Activated naive CD4-positive, alpha-beta T cell treated with anti-CD3 and anti-CD28 coated beads for 36 hours (primary cell): ENCODE measurements around the gene DRAP1. TPM values are rescaled to one million over a fixed set of nuclear protein-coding genes. Genes with fewer than 3 reads are reported as not detected.
"Not testable (repeated sequence)": the region's sequence is repeated elsewhere in the genome, so short reads cannot be mapped to it uniquely, and the experiment has no call there.

Experiments used
- CTCF ChIA-PET: fragments of 350-600 bp; sonication (Branson Sonifier 250); formaldehyde crosslinking; loops from one replicate; lab custom pipeline; 2021; ENCODE audit warnings: antibody characterized with exemption; lab: Charles Lee
- DNase-seq: peaks from one replicate; pipeline ENCODE4 v3.0.0-alpha.2; 2020
- H3K27ac Mint-ChIP-seq: one replicate; pipeline ENCODE4 v1.8.0; 2021; ENCODE audit warnings: mild to moderate bottlenecking, mixed read lengths
- H3K27me3 Mint-ChIP-seq: one replicate; pipeline ENCODE4 v1.8.0; 2021; ENCODE audit warnings: low read depth, mixed read lengths
- H3K36me3 Mint-ChIP-seq: one replicate; pipeline ENCODE4 v1.8.0; 2021; ENCODE audit warnings: low read depth, mixed read lengths
- H3K4me1 Mint-ChIP-seq: one replicate; pipeline ENCODE4 v1.8.0; 2021; ENCODE audit warnings: low read depth, mixed read lengths
- H3K4me3 Mint-ChIP-seq: one replicate; pipeline ENCODE4 v1.8.0; 2021; ENCODE audit warnings: mild to moderate bottlenecking, moderate library complexity, mixed read lengths
- H3K9me3 Mint-ChIP-seq: one replicate; pipeline ENCODE4 v1.8.0; 2021; ENCODE audit warnings: mixed read lengths
- intact Hi-C: fragments of 100-400 bp; cut with micrococcal nuclease; formaldehyde crosslinking; loops from one replicate; pipeline ENCODE4 v1.15.1; 2023
- total RNA-seq, 2 experiments: library from RNA; stranded (reverse); gene quantifications; one replicate each; pipeline ENCODE4 v1.2.3, GENCODE V29; 2021

The DRAP1 gene
- total RNA-seq, 2 experiments from 2014 or later = 117 to 134 TPM

- Mint-ChIP-seq H3K4me3 (peak within 1 kb of the TSS; percentile 97), H3K36me3 (peaks cover 37% of the 10 kb centered on the region), H3K27ac (peak within 1 kb of the TSS; percentile 95), H3K4me1 (peaks cover 62% of the 10 kb centered on the region), H3K9me3 (no peaks in the 10 kb centered on the region), H3K27me3 (no peaks in the 10 kb centered on the region)
- peak; percentile 99 for DNase-seq
- CTCF ChIA-PET = interaction anchor here (0.7 to 14.7 kb wide), 25 partner anchors 9 to 223 kb away, joined by 3 to 178 read pairs (median 5); partner anchors contain the start of genes CFL1, EFEMP2, FOSL1 and MUS81
- intact Hi-C loops = loop anchor here (1.0 to 2.0 kb wide), 5 partner anchors 12 to 177 kb away; partner anchors contain the start of genes AP5B1, CFL1, EFEMP2 and FOSL1
Observed at GRCh38 chr11:65888163-65888814, 30.9 kb upstream of the DRAP1 start, which contains the start of gene FIBP. Gene FIBP, minus strand, starts transcription at chr11:65888471. Its CDS starts 53 bp downstream, at chr11:65888418.

GRCh38 chr11:65890324-65891218, 28.7 kb upstream of the DRAP1 start, which contains the start of gene CCDC85B:
Gene CCDC85B, plus strand, starts transcription at chr11:65890673. Its CDS starts 111 bp downstream, at chr11:65890784.
- intact Hi-C loops = loop anchor here (1.0 to 10.0 kb wide), 7 partner anchors 29 to 378 kb away; partner anchors contain the start of genes C11orf68, DRAP1, PACS1 and RAB1B
- H3K4me3 Mint-ChIP-seq = peak within 1 kb of the TSS; percentile 97
- no peaks in the 10 kb centered on the region for H3K9me3 Mint-ChIP-seq
- CTCF ChIA-PET = interaction anchor here (0.6 to 14.7 kb wide), 21 partner anchors 7 to 245 kb away, joined by 3 to 178 read pairs (median 5); partner anchors contain the start of genes CFL1, FOSL1 and MUS81
- DNase-seq = peak; percentile 99
- peaks cover 66% of the 10 kb centered on the region for H3K4me1 Mint-ChIP-seq
- H3K27me3 Mint-ChIP-seq = no peaks in the 10 kb centered on the region
- H3K27ac Mint-ChIP-seq = peak within 1 kb of the TSS; percentile 95
- peaks cover 29% of the 10 kb centered on the region for H3K36me3 Mint-ChIP-seq

GRCh38 chr11:65891219-65892136, 27.7 kb upstream of the DRAP1 start:
- no peaks in the 10 kb centered on the region for H3K9me3 Mint-ChIP-seq
- peaks cover 33% of the 10 kb centered on the region for H3K36me3 Mint-ChIP-seq
- H3K27ac Mint-ChIP-seq = peak overlapping the region; percentile 83
- intact Hi-C loops = loop anchor here (2.0 to 10.0 kb wide), 4 partner anchors 161 to 377 kb away; partner anchors contain the start of genes PACS1, RAB1B and SF3B2
- CTCF ChIA-PET = interaction anchor here (0.6 to 14.7 kb wide), 20 partner anchors 6 to 185 kb away, joined by 3 to 178 read pairs (median 5); partner anchors contain the start of genes CFL1, FOSL1 and MUS81
- H3K4me3 Mint-ChIP-seq = peak overlapping the region; percentile 79
- peak; percentile 40 for DNase-seq
- peaks cover 73% of the 10 kb centered on the region for H3K4me1 Mint-ChIP-seq
- H3K27me3 Mint-ChIP-seq = no peaks in the 10 kb centered on the region

GRCh38 chr11:65892137-65892540, 27.1 kb upstream of the DRAP1 start:
- H3K27ac Mint-ChIP-seq = peak overlapping the region; percentile 83
- peak overlapping the region; percentile 79 for H3K4me3 Mint-ChIP-seq
- H3K27me3 Mint-ChIP-seq, H3K9me3 Mint-ChIP-seq: not testable (repeated sequence)
- DNase-seq = peak; percentile 48
- intact Hi-C loops = loop anchor here (5.0 to 10.0 kb wide), 3 partner anchors 160 to 243 kb away; partner anchors contain the start of genes PACS1 and SF3B2
- peaks cover 73% of the 10 kb centered on the region for H3K4me1 Mint-ChIP-seq
- CTCF ChIA-PET = interaction anchor here (0.7 to 14.7 kb wide), 8 partner anchors 7 to 186 kb away, joined by 3 to 178 read pairs (median 4); partner anchors contain the start of genes CFL1, FOSL1 and MUS81
- peaks cover 31% of the 10 kb centered on the region for H3K36me3 Mint-ChIP-seq

GRCh38 chr11:65892661-65893317, 26.4 kb upstream of the DRAP1 start:
- H3K4me3 Mint-ChIP-seq = peak overlapping the region; percentile 79
- intact Hi-C loops = loop anchor here (5.0 to 10.0 kb wide), 3 partner anchors 160 to 242 kb away; partner anchors contain the start of genes PACS1 and SF3B2
- peaks cover 73% of the 10 kb centered on the region for H3K4me1 Mint-ChIP-seq
- peak overlapping the region; percentile 83 for H3K27ac Mint-ChIP-seq
- H3K36me3 Mint-ChIP-seq = peaks cover 33% of the 10 kb centered on the region
- H3K27me3 Mint-ChIP-seq = no peaks in the 10 kb centered on the region
- CTCF ChIA-PET = interaction anchor here (0.7 to 14.7 kb wide), 9 partner anchors 8 to 187 kb away, joined by 3 to 178 read pairs (median 4); partner anchors contain the start of genes CFL1, FOSL1 and MUS81
- no peak for DNase-seq
- no peaks in the 10 kb centered on the region for H3K9me3 Mint-ChIP-seq

GRCh38 chr11:65894034-65894591, 25.1 kb upstream of the DRAP1 start:
- intact Hi-C loops = loop anchor here (5.0 to 10.0 kb wide), 3 partner anchors 158 to 241 kb away; partner anchors contain the start of genes PACS1 and SF3B2
- H3K27ac Mint-ChIP-seq = peak overlapping the region; percentile 83
- CTCF ChIA-PET = interaction anchor here (0.7 to 14.7 kb wide), 6 partner anchors 9 to 388 kb away, joined by 3 to 178 read pairs (median 30); partner anchors contain the start of genes CFL1 and MUS81

GRCh38 chr11:65895482-65895981, 23.7 kb upstream of the DRAP1 start:
- CTCF ChIA-PET = interaction anchor here (6.8 kb wide), 1 partner anchor 11 kb away, joined by 52 read pairs; no protein-coding TSS in a partner anchor
- peak overlapping the region; percentile 42 for H3K27ac Mint-ChIP-seq
- peaks cover 35% of the 10 kb centered on the region for H3K36me3 Mint-ChIP-seq

More at GRCh38 chr11:65894034-65894591, 25.1 kb upstream of the DRAP1 start:
- Mint-ChIP-seq H3K4me3 (peak overlapping the region; percentile 74), H3K36me3 (peaks cover 35% of the 10 kb centered on the region), H3K27me3 (no peaks in the 10 kb centered on the region), H3K9me3 (no peaks in the 10 kb centered on the region), H3K4me1 (peaks cover 73% of the 10 kb centered on the region)
- peak; percentile 53 for DNase-seq

GRCh38 chr11:65896034-65896999, 22.9 kb upstream of the DRAP1 start:
- no peak overlapping the region for H3K4me3 Mint-ChIP-seq
- peaks cover 35% of the 10 kb centered on the region for H3K36me3 Mint-ChIP-seq
- no peaks in the 10 kb centered on the region for H3K27me3 Mint-ChIP-seq
- CTCF ChIA-PET = interaction anchor here (0.8 to 6.8 kb wide), 6 partner anchors 7 to 126 kb away, joined by 3 to 52 read pairs (median 4); partner anchors contain the start of genes CCDC85B, FIBP and MUS81
- DNase-seq = peak; percentile 56
- intact Hi-C loops = loop anchor here (10.0 kb wide), 1 partner anchor 238 kb away; no protein-coding TSS in a partner anchor
- H3K4me1 Mint-ChIP-seq = peaks cover 63% of the 10 kb centered on the region
- no peaks in the 10 kb centered on the region for H3K9me3 Mint-ChIP-seq
- H3K27ac Mint-ChIP-seq = peak overlapping the region; percentile 42

More at GRCh38 chr11:65895482-65895981, 23.7 kb upstream of the DRAP1 start:
- Mint-ChIP-seq H3K27me3 (no peaks in the 10 kb centered on the region), H3K9me3 (no peaks in the 10 kb centered on the region), H3K4me3 (no peak overlapping the region), H3K4me1 (peaks cover 61% of the 10 kb centered on the region)
- intact Hi-C loops = loop anchor here (10.0 kb wide), 1 partner anchor 239 kb away; no protein-coding TSS in a partner anchor
- no peak for DNase-seq

- Mint-ChIP-seq H3K27me3 (no peaks in the 10 kb centered on the region), H3K9me3 (no peaks in the 10 kb centered on the region), H3K27ac (peak overlapping the region; percentile 42), H3K36me3 (peaks cover 32% of the 10 kb centered on the region), H3K4me1 (peaks cover 60% of the 10 kb centered on the region), H3K4me3 (peak overlapping the region; percentile 39)
- CTCF ChIA-PET = interaction anchor here (0.8 to 6.8 kb wide), 6 partner anchors 8 to 125 kb away, joined by 3 to 52 read pairs (median 4); partner anchors contain the start of genes CCDC85B, FIBP and MUS81
- intact Hi-C loops = loop anchor here (10.0 kb wide), 1 partner anchor 238 kb away; no protein-coding TSS in a partner anchor
- DNase-seq = no peak
Observed at GRCh38 chr11:65897020-65897471, 22.2 kb upstream of the DRAP1 start.
